ENCODE data around the gene XPR1. TPM values are rescaled to one million over a fixed set of nuclear protein-coding genes. Genes with fewer than 3 reads are reported as not detected.

The XPR1 gene
- total and polyA plus RNA-seq, 10 of the 15 experiments (the other 5 are each of a cell fraction or from before 2014, with no cell fraction given) = 1.1 to 33.9 (median 11.3) TPM

GRCh38 chr1:180796897-180797640, 165.2 kb downstream of the XPR1 start (continued):
- TF ChIP-seq, protein P1, sequence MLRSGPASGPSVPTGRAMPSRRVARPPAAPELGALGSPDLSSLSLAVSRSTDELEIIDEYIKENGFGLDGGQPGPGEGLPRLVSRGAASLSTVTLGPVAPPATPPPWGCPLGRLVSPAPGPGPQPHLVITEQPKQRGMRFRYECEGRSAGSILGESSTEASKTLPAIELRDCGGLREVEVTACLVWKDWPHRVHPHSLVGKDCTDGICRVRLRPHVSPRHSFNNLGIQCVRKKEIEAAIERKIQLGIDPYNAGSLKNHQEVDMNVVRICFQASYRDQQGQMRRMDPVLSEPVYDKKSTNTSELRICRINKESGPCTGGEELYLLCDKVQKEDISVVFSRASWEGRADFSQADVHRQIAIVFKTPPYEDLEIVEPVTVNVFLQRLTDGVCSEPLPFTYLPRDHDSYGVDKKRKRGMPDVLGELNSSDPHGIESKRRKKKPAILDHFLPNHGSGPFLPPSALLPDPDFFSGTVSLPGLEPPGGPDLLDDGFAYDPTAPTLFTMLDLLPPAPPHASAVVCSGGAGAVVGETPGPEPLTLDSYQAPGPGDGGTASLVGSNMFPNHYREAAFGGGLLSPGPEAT (IDR thresholded peaks at IDR 0.05; ENCODE audit: low read depth) = no peak
- TF ChIP-seq RFX5 (IDR thresholded peaks at IDR 0.05; ENCODE audit: low read depth, low read length) (no peak), BMI1 (IDR thresholded peaks at IDR 0.05; ENCODE audit: borderline replicate concordance) (no peak)

DNA sequence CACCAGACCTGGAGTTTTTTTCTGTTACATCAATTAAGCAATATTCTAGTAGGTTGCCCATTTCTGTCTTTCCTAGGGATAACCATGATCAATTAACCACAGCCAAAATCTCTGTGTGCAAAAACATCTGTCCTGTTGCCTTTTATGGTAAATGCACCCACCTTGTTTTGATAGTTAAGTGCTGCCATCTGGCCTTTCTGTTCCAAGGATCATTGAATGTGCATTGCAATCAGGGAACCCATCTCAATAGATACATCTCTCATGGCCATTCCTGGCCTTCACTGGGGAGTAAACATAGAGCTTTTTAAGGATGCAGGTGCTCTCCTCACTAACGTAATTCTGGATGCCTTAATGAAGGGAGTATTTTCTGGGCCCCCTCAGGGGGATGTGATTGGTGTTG, 169.1 kb downstream of the XPR1 start:
- Histone ChIP-seq H3K27ac (ENCODE audit: control insufficient read depth, insufficient read depth) (no peak overlapping the region), H3K4me1 (ENCODE audit: control insufficient read depth, insufficient read depth, low read length) (peaks cover 9% of the 10 kb centered on the region; the same call in 1 of the 2 replicates), H3K36me3 (ENCODE audit: control insufficient read depth in 2 of 2, insufficient read depth in 2 of 2, low read length in 1 of 2) (no peaks in the 10 kb centered on the region), H3K4me2 (ENCODE audit: control insufficient read depth, insufficient read depth) (no peak overlapping the region), H3K79me2 (ENCODE audit: control insufficient read depth, insufficient read depth, low read length) (no peaks in the 10 kb centered on the region), H3K9ac (ENCODE audit: control insufficient read depth, insufficient read depth, low read length) (no peak overlapping the region), H3K4me3 (no peak overlapping the region), H2AFZ (ENCODE audit: control insufficient read depth, low read depth, low read length) (no peak overlapping the region), H3K27me3 (replicated peaks in 1 of 2; ENCODE audit: control insufficient read depth in 2 of 2, insufficient read depth in 2 of 2, low read length in 1 of 2) (no peaks in the 10 kb centered on the region), H3K9me3 (replicated peaks; ENCODE audit: control insufficient read depth, insufficient read depth, low read length) (no peaks in the 10 kb centered on the region), H4K20me1 (ENCODE audit: control insufficient read depth, insufficient read depth) (no peaks in the 10 kb centered on the region)
- ATAC-seq = no peak
- BruUV-seq (replicated peaks) = no TSS peak
- 56% methylated on average over 1 of the region's 1 CpG for WGBS (ENCODE audit: insufficient coverage, insufficient replicate concordance, low lambda C conversion rate, missing lambda C conversion rate)
- FAIRE-seq = no peak
- ChIA-PET POLR2A (no interaction called here), RAD21 (ENCODE audit: unreplicated experiment) (interaction anchor here (1.0 kb wide), 1 partner anchor 267 kb away, joined by 3 read pairs; no protein-coding TSS in a partner anchor), SMC1A (ENCODE audit: uncharacterized antibody, unreplicated experiment) (interaction anchor here (0.7 to 1.1 kb wide), 2 partner anchors 9 to 12 kb away, joined by 3 to 4 read pairs; no protein-coding TSS in a partner anchor), CTCF (interaction anchor here (0.7 to 1.3 kb wide), 2 partner anchors 61 to 268 kb away, joined by 3 read pairs; no protein-coding TSS in a partner anchor)
- TF ChIP-seq YY1 (IDR thresholded peaks at IDR 0.05; ENCODE audit: low read depth, low read length) (no peak), MEF2A (IDR thresholded peaks at IDR 0.05; ENCODE audit: insufficient read depth, low read depth, low read length) (no peak), IKZF1 (conservative IDR thresholded peaks at IDR 0.05) (no peak), SUPT20H (IDR thresholded peaks at IDR 0.05; ENCODE audit: borderline replicate concordance, control insufficient read depth, low read depth, low read length) (no peak), ZZZ3 (IDR thresholded peaks at IDR 0.05; ENCODE audit: control insufficient read depth, insufficient read length, low read depth) (no peak), MTA3 (IDR thresholded peaks at IDR 0.05; ENCODE audit: borderline replicate concordance, low read length) (no peak), PBX3 (IDR thresholded peaks at IDR 0.05; ENCODE audit: insufficient replicate concordance, low read depth, low read length) (no peak), ETV6 (conservative IDR thresholded peaks at IDR 0.05 in 1 of 2, IDR thresholded peaks at IDR 0.05 in 1 of 2; ENCODE audit: borderline replicate concordance in 1 of 2, low read depth in 1 of 2) (no peak), IKZF2 (IDR thresholded peaks at IDR 0.05) (no peak), STAT3 (IDR thresholded peaks at IDR 0.05; ENCODE audit: low read depth, low read length) (no peak), EZH2 (IDR thresholded peaks at IDR 0.05; ENCODE audit: borderline replicate concordance, control insufficient read depth, low read depth, low read length) (no peak), EED (IDR thresholded peaks at IDR 0.05; ENCODE audit: low read depth) (no peak), ASH2L (IDR thresholded peaks at IDR 0.05; ENCODE audit: borderline replicate concordance, low read depth) (no peak), PML (IDR thresholded peaks at IDR 0.05; ENCODE audit: low read length) (no peak)
- TF ChIP-seq, protein P2, sequence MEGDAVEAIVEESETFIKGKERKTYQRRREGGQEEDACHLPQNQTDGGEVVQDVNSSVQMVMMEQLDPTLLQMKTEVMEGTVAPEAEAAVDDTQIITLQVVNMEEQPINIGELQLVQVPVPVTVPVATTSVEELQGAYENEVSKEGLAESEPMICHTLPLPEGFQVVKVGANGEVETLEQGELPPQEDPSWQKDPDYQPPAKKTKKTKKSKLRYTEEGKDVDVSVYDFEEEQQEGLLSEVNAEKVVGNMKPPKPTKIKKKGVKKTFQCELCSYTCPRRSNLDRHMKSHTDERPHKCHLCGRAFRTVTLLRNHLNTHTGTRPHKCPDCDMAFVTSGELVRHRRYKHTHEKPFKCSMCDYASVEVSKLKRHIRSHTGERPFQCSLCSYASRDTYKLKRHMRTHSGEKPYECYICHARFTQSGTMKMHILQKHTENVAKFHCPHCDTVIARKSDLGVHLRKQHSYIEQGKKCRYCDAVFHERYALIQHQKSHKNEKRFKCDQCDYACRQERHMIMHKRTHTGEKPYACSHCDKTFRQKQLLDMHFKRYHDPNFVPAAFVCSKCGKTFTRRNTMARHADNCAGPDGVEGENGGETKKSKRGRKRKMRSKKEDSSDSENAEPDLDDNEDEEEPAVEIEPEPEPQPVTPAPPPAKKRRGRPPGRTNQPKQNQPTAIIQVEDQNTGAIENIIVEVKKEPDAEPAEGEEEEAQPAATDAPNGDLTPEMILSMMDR (IDR thresholded peaks at IDR 0.05 in 2 of 3, conservative IDR thresholded peaks at IDR 0.05 in 1 of 3; ENCODE audit: control insufficient read depth in 2 of 3, extremely low read depth in 1 of 3, insufficient read depth in 1 of 3, low read depth in 3 of 3, low read length in 3 of 3) = no peak
- no peak for DNase-seq (ENCODE audit: low read depth, low spot score)
- in situ Hi-C loops (cut with MboI) = no loop called here
- intact Hi-C loops (cut with micrococcal nuclease; ENCODE audit: unreplicated experiment) = no loop called here
